Uterine smooth muscle cell (primary cell): ENCODE results near the gene KCTD5. TPM values are rescaled to one million over a fixed set of nuclear protein-coding genes. Genes with fewer than 3 reads are reported as not detected.

Experiments
- total RNA-seq: library from RNA; depleted of rRNA; stranded (reverse); fragments of >200 nt; gene quantifications from 2 replicates; pipeline ENCODE4 v1.2.3, GENCODE V29; 2014

KCTD5 gene, protein sequence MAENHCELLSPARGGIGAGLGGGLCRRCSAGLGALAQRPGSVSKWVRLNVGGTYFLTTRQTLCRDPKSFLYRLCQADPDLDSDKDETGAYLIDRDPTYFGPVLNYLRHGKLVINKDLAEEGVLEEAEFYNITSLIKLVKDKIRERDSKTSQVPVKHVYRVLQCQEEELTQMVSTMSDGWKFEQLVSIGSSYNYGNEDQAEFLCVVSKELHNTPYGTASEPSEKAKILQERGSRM
- total RNA-seq = 24.7 and 26.1 TPM in 2 replicates

DNA sequence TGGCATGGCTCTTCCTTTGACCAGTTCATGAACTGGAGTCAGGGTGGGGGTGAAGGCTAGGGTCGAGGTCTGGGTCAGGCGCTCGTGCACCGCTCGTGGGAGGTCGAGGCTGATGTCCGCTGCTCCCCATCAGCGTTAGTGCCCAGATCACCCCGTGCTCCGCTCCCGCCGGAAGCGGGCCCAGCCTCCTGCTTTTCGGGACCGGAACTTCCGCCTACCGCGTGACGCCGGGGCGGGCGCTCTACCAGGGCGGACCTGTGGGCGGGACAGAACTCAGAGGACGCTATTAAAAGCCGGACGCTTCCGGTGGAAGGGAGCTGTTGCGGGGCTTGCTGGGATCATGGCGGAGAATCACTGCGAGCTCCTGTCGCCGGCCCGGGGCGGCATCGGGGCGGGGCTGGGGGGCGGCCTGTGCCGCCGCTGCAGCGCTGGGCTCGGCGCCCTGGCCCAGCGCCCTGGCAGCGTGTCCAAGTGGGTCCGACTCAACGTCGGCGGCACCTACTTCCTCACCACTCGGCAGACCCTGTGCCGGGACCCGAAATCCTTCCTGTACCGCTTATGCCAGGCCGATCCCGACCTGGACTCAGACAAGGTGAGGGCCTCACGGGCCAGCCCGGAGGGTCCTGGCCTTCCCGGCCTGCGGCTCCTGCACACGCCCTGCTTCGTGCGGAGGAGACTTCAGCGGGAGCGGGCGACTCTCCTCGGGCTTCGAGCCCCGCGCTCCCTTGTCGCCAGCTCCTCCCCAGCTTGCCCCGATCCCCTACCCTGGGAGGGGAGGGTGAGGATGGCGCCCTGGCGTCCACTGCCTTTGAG, at the start of gene KCTD5:
Gene KCTD5, plus strand, starts transcription at position 315 of the 813 bp plus-strand sequence. Its CDS starts 26 bp downstream, at position 341.

DNA sequence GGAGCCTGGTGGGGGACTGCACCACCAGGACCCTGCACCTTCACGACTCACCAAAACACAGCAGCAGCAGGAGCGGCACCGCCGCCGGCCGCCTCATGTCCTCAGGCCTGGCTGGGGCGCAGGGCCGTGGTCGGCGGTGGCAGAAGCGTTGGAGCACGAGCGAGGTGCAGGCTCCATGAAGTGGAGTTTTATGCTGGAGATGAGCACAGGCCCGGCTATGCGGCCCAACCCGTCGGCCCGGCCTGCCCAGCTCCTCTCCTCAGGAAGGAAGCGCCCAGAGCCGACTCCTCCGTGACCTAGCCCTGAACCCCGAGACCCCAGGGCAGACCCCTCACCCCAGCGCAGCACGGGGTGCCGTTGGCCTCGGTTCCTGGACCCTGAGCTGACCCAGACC, 37.7 kb downstream of the KCTD5 start, which contains the start of gene PRSS27:
Gene PRSS27, minus strand, starts transcription at position 161 of the 394 bp plus-strand sequence. Its CDS starts 64 bp downstream, at position 97.

DNA sequence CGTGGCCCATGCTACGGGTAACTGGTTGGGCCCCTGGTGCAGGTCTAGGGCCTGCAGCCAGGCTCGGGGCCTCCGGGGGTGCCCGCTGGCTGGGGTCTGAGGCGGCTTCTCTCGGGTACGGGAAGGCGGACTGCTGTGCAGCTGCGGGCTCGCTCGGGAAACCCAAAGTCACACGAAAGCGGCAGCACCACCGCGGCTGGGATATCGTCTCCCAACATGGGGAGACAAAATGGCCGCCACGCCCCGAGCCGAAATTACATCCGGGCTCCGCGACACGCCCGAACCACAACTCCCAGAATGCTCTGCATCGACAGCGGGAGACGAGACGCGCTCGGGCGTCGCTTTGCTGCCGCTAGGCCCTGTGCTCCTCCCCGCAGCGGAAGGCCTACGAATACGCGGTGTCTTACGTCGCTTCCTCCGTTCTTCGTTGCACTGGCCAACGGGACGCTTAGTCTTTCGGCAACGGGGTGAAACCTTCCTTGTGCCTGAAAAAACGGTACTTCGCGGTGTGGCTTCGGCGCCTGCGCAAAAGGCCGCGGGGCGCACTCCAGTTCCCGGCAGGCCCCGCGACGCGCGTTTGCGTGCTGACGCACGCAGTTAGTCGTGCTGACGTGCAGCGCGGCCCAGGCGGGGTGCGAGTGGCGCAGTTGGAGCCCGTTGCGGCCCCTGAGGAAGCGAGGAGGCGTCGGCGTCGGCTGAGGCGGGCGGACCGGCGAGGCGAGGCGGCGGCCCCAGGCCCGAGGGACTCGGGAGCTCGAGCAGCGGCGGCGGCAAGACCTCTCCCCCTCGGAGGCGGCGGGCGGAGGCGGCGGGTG, 69.9 kb downstream of the KCTD5 start, which contains the start of gene SRRM2:
Gene SRRM2, plus strand, starts transcription at position 604 of the 815 bp plus-strand sequence. CDS start 3,727 bp downstream, outside the sequence.

Other genes starting within 250 kb of the KCTD5 start
- 5.6 and 13.6 TPM in 2 replicates for gene TEDC2, start 222.4 kb upstream of the KCTD5 start, total RNA-seq
- gene NTN3, start 211.2 kb upstream of the KCTD5 start, total RNA-seq = 0.89 and 2.4 TPM in 2 replicates
- gene TBC1D24, start 207.4 kb upstream of the KCTD5 start, total RNA-seq = 20.9 and 24.6 TPM in 2 replicates
- gene ATP6V0C, start 168.6 kb upstream of the KCTD5 start, total RNA-seq = 13.2 and 13.5 TPM in 2 replicates
- 78.5 and 97.8 TPM in 2 replicates for gene AMDHD2, start 162.2 kb upstream of the KCTD5 start, total RNA-seq
- 0.12 TPM in 1 of 2 replicates, not detected in the other for gene CEMP1, start 151.1 kb upstream of the KCTD5 start, total RNA-seq
- 23.1 and 27.8 TPM in 2 replicates for gene PDPK1, start 144.5 kb upstream of the KCTD5 start, total RNA-seq
- gene PRSS27, start 37.7 kb downstream of the KCTD5 start, total RNA-seq = 0.66 and 0.75 TPM in 2 replicates
- gene SRRM2, start 70.1 kb downstream of the KCTD5 start, total RNA-seq = 48.1 and 55.3 TPM in 2 replicates
- gene ELOB, start 94.8 kb downstream of the KCTD5 start, total RNA-seq = 377 and 396 TPM in 2 replicates
- not detected in 2 replicates for gene PRSS33, start 105.0 kb downstream of the KCTD5 start, total RNA-seq
- gene PRSS41, start 115.9 kb downstream of the KCTD5 start, total RNA-seq = not detected in 2 replicates
- gene PRSS21, start 134.7 kb downstream of the KCTD5 start, total RNA-seq = 1.6 and 3.4 TPM in 2 replicates
- gene ZG16B, start 147.8 kb downstream of the KCTD5 start, total RNA-seq = 0.55 and 0.87 TPM in 2 replicates
- gene PRSS22, start 175.6 kb downstream of the KCTD5 start, total RNA-seq = 0.12 and 1.5 TPM in 2 replicates
- 65.2 and 78.6 TPM in 2 replicates for gene FLYWCH2, start 200.7 kb downstream of the KCTD5 start, total RNA-seq
- gene FLYWCH1, start 229.4 kb downstream of the KCTD5 start, total RNA-seq = 50.8 and 70.2 TPM in 2 replicates